HL-60 (cell line): ENCODE measurements around the gene EVI5.

ENCODE experiments used
- GABPA ChIP-seq: IDR thresholded peaks from 2 replicates; pipeline ENCODE4 v1.6.1; 2012; ENCODE audit warnings: low read depth
- POLR2AphosphoS5 ChIP-seq: IDR thresholded peaks from 2 replicates; pipeline ENCODE4 v1.6.1; 2012; ENCODE audit warnings: low read depth
- SPI1 ChIP-seq: IDR thresholded peaks from 2 replicates; pipeline ENCODE4 v1.6.1; 2012; ENCODE audit warnings: low read depth, mild to moderate bottlenecking, borderline replicate concordance
- TF ChIP-seq, protein P1 (sequence below): IDR thresholded peaks from one replicate; pipeline ENCODE4 v1.5.1; 2011; ENCODE audit warnings: low read length, control low read depth, inconsistent platforms; ENCODE audit not compliant: insufficient read depth
- TF ChIP-seq, protein P2 (sequence below): IDR thresholded peaks from 2 replicates; pipeline ENCODE4 v1.6.1; 2012; ENCODE audit warnings: low read depth; ENCODE audit not compliant: insufficient replicate concordance

DNA sequence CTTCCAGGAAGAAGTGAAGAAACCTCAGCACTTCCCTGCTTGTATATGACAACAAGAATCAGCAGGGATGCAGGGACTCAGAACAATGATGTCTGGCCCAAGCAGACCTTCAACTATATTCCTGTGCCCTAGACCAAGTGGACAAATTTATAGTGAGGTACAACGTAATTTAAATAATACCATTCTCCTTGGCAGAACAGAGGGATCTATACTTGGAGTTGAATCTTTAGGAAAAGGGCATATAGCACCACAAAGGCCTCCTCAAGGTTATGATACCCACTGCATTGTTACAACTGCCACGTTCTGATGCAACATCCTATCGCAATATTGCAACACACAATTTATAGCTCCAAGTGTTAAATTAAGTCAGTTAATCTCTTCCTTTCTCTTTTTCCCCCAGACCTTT is 269.1 kb downstream of the EVI5 start:
- TF ChIP-seq, protein P1, sequence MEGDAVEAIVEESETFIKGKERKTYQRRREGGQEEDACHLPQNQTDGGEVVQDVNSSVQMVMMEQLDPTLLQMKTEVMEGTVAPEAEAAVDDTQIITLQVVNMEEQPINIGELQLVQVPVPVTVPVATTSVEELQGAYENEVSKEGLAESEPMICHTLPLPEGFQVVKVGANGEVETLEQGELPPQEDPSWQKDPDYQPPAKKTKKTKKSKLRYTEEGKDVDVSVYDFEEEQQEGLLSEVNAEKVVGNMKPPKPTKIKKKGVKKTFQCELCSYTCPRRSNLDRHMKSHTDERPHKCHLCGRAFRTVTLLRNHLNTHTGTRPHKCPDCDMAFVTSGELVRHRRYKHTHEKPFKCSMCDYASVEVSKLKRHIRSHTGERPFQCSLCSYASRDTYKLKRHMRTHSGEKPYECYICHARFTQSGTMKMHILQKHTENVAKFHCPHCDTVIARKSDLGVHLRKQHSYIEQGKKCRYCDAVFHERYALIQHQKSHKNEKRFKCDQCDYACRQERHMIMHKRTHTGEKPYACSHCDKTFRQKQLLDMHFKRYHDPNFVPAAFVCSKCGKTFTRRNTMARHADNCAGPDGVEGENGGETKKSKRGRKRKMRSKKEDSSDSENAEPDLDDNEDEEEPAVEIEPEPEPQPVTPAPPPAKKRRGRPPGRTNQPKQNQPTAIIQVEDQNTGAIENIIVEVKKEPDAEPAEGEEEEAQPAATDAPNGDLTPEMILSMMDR, result no peak
- 0 out of 2 replicates have a peak, but pooled peaks have one; percentile 3 for TF ChIP-seq GABPA
- TF ChIP-seq, protein P2, sequence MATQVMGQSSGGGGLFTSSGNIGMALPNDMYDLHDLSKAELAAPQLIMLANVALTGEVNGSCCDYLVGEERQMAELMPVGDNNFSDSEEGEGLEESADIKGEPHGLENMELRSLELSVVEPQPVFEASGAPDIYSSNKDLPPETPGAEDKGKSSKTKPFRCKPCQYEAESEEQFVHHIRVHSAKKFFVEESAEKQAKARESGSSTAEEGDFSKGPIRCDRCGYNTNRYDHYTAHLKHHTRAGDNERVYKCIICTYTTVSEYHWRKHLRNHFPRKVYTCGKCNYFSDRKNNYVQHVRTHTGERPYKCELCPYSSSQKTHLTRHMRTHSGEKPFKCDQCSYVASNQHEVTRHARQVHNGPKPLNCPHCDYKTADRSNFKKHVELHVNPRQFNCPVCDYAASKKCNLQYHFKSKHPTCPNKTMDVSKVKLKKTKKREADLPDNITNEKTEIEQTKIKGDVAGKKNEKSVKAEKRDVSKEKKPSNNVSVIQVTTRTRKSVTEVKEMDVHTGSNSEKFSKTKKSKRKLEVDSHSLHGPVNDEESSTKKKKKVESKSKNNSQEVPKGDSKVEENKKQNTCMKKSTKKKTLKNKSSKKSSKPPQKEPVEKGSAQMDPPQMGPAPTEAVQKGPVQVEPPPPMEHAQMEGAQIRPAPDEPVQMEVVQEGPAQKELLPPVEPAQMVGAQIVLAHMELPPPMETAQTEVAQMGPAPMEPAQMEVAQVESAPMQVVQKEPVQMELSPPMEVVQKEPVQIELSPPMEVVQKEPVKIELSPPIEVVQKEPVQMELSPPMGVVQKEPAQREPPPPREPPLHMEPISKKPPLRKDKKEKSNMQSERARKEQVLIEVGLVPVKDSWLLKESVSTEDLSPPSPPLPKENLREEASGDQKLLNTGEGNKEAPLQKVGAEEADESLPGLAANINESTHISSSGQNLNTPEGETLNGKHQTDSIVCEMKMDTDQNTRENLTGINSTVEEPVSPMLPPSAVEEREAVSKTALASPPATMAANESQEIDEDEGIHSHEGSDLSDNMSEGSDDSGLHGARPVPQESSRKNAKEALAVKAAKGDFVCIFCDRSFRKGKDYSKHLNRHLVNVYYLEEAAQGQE, result no peak
- no peak for TF ChIP-seq POLR2AphosphoS5
- TF ChIP-seq SPI1, result no peak
